ENCODE measurements around the gene PRDM16. TPM values are rescaled to one million over a fixed set of nuclear protein-coding genes. Genes with fewer than 3 reads are reported as not detected.

The PRDM16 gene
- polyA plus RNA-seq, 1 donor (not counting 4 experiments of a cell fraction or from before 2014, with no cell fraction given) = 0.05 TPM

GRCh38 chr1:3481836-3482375, 412.9 kb downstream of the PRDM16 start:
- H3K27ac ChIP-seq (ENCODE audit: control insufficient read depth, insufficient read depth, low read length) = no peak overlapping the region
- H3K4me3 ChIP-seq (ENCODE audit: control insufficient read depth in 2 of 3, extremely low read depth in 1 of 3, insufficient read depth in 2 of 3, low read depth in 1 of 3, low read length in 3 of 3) = no peak overlapping the region
- H4K20me1 ChIP-seq (ENCODE audit: control insufficient read depth, extremely low read depth, insufficient read depth, low read length) = no peaks in the 10 kb centered on the region
- H3K27me3 ChIP-seq (ENCODE audit: control insufficient read depth, extremely low read depth, insufficient read depth, low read length) = no peaks in the 10 kb centered on the region
- H3K4me2 ChIP-seq (ENCODE audit: control insufficient read depth, extremely low read depth, insufficient read depth, low read depth, low read length) = peak overlapping the region; percentile 25
- dilution Hi-C loops (cut with MboI; ENCODE audit: extremely low pct_ligation_motif_present, low sequenced_read_pairs) = no loop called here
- H3K9me1 ChIP-seq (ENCODE audit: control insufficient read depth, extremely low read depth, insufficient read depth, low read length) = no peaks in the 10 kb centered on the region
- DNase-seq (ENCODE audit: low read depth, low spot score) (no peak), FAIRE-seq (no peak)
- H3K36me3 ChIP-seq (ENCODE audit: control insufficient read depth in 2 of 2, extremely low read depth in 1 of 2, insufficient read depth in 2 of 2, low read length in 2 of 2) = peaks cover 0 to 3% of the 10 kb centered on the region in 2 experiments
- peaks cover 16% of the 10 kb centered on the region for H3K4me1 ChIP-seq (ENCODE audit: control insufficient read depth, extremely low read depth, insufficient read depth, low read length)
- H3K9me3 ChIP-seq (ENCODE audit: control insufficient read depth, low read depth, low read length) = no peaks in the 10 kb centered on the region
- H3K79me2 ChIP-seq (ENCODE audit: control insufficient read depth, insufficient read depth, low read length) = no peaks in the 10 kb centered on the region
- H3K9ac ChIP-seq (ENCODE audit: control insufficient read depth, extremely low read depth, insufficient read depth, low read length) = peak overlapping the region; percentile 22
- H2AFZ ChIP-seq (ENCODE audit: control insufficient read depth, low read length) = no peak overlapping the region
- TF ChIP-seq EZH2 (IDR thresholded peaks at IDR 0.05; ENCODE audit: low read length) = no peak
- TF ChIP-seq CTCF (optimal IDR thresholded peaks at IDR 0.05 in 1 of 3, IDR thresholded peaks at IDR 0.05 in 1 of 3, conservative IDR thresholded peaks at IDR 0.05 in 1 of 3; ENCODE audit: extremely low read depth in 1 of 3, insufficient read depth in 2 of 3, low read length in 3 of 3) = no peak

- DNase-seq (ENCODE audit: low read depth, low spot score) (peak; percentile 75), FAIRE-seq (peak; percentile 92)
- Histone ChIP-seq H3K4me3 (ENCODE audit: control insufficient read depth in 2 of 3, extremely low read depth in 1 of 3, insufficient read depth in 2 of 3, low read depth in 1 of 3, low read length in 3 of 3) (no peak overlapping the region), H3K4me1 (ENCODE audit: control insufficient read depth, extremely low read depth, insufficient read depth, low read length) (peaks cover 16% of the 10 kb centered on the region), H3K79me2 (ENCODE audit: control insufficient read depth, insufficient read depth, low read length) (no peaks in the 10 kb centered on the region), H3K9me1 (ENCODE audit: control insufficient read depth, extremely low read depth, insufficient read depth, low read length) (no peaks in the 10 kb centered on the region), H3K27me3 (ENCODE audit: control insufficient read depth, extremely low read depth, insufficient read depth, low read length) (no peaks in the 10 kb centered on the region), H4K20me1 (ENCODE audit: control insufficient read depth, extremely low read depth, insufficient read depth, low read length) (no peaks in the 10 kb centered on the region), H3K9ac (ENCODE audit: control insufficient read depth, extremely low read depth, insufficient read depth, low read length) (peak overlapping the region; percentile 22), H3K36me3 (ENCODE audit: control insufficient read depth in 2 of 2, extremely low read depth in 1 of 2, insufficient read depth in 2 of 2, low read length in 2 of 2) (peaks cover 0 to 3% of the 10 kb centered on the region in 2 experiments), H3K9me3 (ENCODE audit: control insufficient read depth, low read depth, low read length) (no peaks in the 10 kb centered on the region), H3K4me2 (ENCODE audit: control insufficient read depth, extremely low read depth, insufficient read depth, low read depth, low read length) (peak overlapping the region; percentile 22), H3K27ac (ENCODE audit: control insufficient read depth, insufficient read depth, low read length) (peak overlapping the region; percentile 14), H2AFZ (ENCODE audit: control insufficient read depth, low read length) (no peak overlapping the region)
- dilution Hi-C loops (cut with MboI; ENCODE audit: extremely low pct_ligation_motif_present, low sequenced_read_pairs) = no loop called here
- peak in 2 of 3 experiments; percentile 28 to 69 for TF ChIP-seq CTCF (optimal IDR thresholded peaks at IDR 0.05 in 1 of 3, IDR thresholded peaks at IDR 0.05 in 1 of 3, conservative IDR thresholded peaks at IDR 0.05 in 1 of 3; ENCODE audit: extremely low read depth in 1 of 3, insufficient read depth in 2 of 3, low read length in 3 of 3)
- no peak for TF ChIP-seq EZH2 (IDR thresholded peaks at IDR 0.05; ENCODE audit: low read length)
These were observed 413.4 kb downstream of the PRDM16 start for GRCh38 chr1:3482378-3482849.
